ENCODE results near the gene UMOD.

DNA sequence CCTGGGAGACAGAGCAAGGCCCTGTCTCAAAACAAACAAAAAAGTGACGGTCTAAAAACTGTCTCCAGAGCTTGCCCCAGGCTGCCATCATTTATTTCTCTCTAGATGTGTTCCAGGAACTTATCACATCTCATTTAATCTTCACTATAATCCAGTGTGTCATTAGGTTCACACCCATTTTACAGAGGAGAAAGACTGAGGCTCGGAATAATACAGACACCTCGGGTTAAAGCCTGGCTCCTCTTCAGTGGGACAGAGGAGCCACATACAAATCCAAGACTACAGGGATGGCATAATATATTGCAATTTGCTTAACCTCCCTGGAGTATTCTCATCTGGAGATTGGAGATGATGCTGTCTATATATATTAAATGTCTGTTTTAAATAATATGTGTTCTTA lies 46.1 kb upstream of the UMOD start:
- TF ChIP-seq, protein P1, sequence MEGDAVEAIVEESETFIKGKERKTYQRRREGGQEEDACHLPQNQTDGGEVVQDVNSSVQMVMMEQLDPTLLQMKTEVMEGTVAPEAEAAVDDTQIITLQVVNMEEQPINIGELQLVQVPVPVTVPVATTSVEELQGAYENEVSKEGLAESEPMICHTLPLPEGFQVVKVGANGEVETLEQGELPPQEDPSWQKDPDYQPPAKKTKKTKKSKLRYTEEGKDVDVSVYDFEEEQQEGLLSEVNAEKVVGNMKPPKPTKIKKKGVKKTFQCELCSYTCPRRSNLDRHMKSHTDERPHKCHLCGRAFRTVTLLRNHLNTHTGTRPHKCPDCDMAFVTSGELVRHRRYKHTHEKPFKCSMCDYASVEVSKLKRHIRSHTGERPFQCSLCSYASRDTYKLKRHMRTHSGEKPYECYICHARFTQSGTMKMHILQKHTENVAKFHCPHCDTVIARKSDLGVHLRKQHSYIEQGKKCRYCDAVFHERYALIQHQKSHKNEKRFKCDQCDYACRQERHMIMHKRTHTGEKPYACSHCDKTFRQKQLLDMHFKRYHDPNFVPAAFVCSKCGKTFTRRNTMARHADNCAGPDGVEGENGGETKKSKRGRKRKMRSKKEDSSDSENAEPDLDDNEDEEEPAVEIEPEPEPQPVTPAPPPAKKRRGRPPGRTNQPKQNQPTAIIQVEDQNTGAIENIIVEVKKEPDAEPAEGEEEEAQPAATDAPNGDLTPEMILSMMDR (IDR thresholded peaks at IDR 0.05; ENCODE audit: insufficient read depth, low read length): no peak
- TF ChIP-seq, protein P2, sequence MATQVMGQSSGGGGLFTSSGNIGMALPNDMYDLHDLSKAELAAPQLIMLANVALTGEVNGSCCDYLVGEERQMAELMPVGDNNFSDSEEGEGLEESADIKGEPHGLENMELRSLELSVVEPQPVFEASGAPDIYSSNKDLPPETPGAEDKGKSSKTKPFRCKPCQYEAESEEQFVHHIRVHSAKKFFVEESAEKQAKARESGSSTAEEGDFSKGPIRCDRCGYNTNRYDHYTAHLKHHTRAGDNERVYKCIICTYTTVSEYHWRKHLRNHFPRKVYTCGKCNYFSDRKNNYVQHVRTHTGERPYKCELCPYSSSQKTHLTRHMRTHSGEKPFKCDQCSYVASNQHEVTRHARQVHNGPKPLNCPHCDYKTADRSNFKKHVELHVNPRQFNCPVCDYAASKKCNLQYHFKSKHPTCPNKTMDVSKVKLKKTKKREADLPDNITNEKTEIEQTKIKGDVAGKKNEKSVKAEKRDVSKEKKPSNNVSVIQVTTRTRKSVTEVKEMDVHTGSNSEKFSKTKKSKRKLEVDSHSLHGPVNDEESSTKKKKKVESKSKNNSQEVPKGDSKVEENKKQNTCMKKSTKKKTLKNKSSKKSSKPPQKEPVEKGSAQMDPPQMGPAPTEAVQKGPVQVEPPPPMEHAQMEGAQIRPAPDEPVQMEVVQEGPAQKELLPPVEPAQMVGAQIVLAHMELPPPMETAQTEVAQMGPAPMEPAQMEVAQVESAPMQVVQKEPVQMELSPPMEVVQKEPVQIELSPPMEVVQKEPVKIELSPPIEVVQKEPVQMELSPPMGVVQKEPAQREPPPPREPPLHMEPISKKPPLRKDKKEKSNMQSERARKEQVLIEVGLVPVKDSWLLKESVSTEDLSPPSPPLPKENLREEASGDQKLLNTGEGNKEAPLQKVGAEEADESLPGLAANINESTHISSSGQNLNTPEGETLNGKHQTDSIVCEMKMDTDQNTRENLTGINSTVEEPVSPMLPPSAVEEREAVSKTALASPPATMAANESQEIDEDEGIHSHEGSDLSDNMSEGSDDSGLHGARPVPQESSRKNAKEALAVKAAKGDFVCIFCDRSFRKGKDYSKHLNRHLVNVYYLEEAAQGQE (IDR thresholded peaks at IDR 0.05; ENCODE audit: insufficient replicate concordance, low read depth): no peak
- TF ChIP-seq POLR2AphosphoS5 (IDR thresholded peaks at IDR 0.05; ENCODE audit: low read depth): no peak

Measured in HL-60 (cell line).